ENCODE measurements around the gene CNTN4.
"Not testable (repeated sequence)": the region's sequence is repeated elsewhere in the genome, so short reads cannot be mapped to it uniquely, and the experiment has no call there.

The CNTN4 gene

DNA sequence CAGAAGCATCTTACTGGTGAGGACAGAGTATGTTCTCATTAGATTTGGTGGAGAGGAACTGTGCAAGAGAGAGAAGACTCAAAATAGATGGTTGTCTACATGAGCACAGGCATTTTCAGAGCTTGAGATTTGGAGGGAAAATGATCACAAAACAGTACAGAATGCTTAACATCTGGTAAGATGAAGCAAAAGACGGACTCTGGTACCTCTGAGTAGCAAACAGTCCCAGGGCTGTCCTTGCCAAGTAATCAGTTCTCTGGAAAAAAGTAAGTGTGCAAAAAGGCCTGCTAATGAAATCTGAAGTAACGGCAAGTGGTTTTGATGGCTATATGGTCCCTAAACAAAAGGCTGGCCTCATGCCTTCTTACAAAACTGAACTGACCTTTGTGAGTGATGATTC, 414.2 kb downstream of the CNTN4 start:
- H3K4me1 ChIP-seq (ENCODE audit: insufficient read depth, low read length) = peaks cover 12% of the 10 kb centered on the region; the same call in 1 of the 2 replicates
- H3K9ac ChIP-seq (ENCODE audit: low read depth, low read length) = no peak overlapping the region
- no peaks in the 10 kb centered on the region for H3K36me3 ChIP-seq (ENCODE audit: insufficient read depth, low read length)
- no peaks in the 10 kb centered on the region for H3K9me3 ChIP-seq (ENCODE audit: control insufficient read depth, insufficient read depth, low read length)

DNA sequence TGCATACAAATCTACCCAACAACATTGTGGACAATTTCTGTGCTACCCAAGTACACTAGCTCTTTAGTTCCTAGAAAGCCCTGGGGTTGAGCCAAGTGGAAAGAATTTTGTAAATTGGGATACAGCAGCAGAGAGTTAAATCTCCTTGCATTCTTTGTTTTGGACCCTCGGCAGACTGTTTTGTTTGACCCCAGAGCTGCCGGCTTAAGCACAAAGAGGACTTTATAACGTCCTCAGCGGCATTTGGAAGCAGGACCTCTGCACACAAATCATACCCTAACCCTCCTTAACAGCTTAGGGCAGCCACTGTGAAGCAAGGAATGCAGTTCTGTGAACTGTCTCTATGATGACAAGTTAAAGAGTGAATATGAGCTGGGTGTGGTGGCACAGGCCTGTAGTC, 415.3 kb downstream of the CNTN4 start:
- H3K9ac ChIP-seq (ENCODE audit: low read depth, low read length) = no peak overlapping the region
- no peaks in the 10 kb centered on the region for H3K36me3 ChIP-seq (ENCODE audit: insufficient read depth, low read length)
- peaks cover 12% of the 10 kb centered on the region; the same call in 1 of the 2 replicates for H3K4me1 ChIP-seq (ENCODE audit: insufficient read depth, low read length)

DNA sequence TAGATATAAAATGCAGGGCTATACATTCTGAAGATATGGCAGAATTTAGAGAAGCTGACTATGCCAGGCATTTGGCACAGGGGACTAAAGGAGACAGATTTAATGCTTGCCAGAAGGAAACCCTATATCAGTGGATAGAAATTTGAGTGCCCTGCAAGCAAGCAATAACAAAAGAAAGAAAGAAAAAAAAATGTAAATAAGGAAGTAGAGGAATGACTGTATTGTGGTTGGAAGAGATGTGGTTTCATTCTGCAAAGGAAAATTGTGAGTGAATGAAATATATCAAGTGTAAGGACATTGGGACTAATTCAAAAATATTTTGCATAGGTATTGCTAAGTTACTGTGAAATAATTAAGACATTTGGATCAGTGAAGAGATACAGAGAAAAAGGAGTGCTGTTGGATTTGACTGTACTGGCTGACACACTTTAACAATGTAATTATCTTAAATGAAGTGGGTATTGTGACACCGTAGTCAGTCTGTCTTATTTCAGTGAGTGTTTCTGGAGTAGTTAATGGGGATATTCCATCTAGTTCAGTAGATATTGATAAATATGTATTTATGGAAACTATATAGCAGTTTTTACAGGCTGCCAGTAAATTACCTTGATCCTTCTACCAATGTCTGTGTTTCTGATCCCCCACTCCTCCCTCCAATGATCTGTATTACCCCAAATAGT, 418.2 kb downstream of the CNTN4 start:
- no peaks in the 10 kb centered on the region for H3K36me3 ChIP-seq (ENCODE audit: insufficient read depth, low read length)
- H3K4me1 ChIP-seq (ENCODE audit: insufficient read depth, low read length) = no peaks in the 10 kb centered on the region
- H3K9ac ChIP-seq (ENCODE audit: low read depth, low read length) = no peak overlapping the region
- no peaks in the 10 kb centered on the region for H3K9me3 ChIP-seq (ENCODE audit: control insufficient read depth, insufficient read depth, low read length)

More for the DNA sequence above, 415.3 kb downstream of the CNTN4 start:
- H3K9me3 ChIP-seq (ENCODE audit: control insufficient read depth, insufficient read depth, low read length) = no peaks in the 10 kb centered on the region

- Histone ChIP-seq H3K9ac (ENCODE audit: low read depth, low read length) (no peak overlapping the region), H3K4me1 (ENCODE audit: insufficient read depth, low read length) (no peaks in the 10 kb centered on the region), H3K9me3 (ENCODE audit: control insufficient read depth, insufficient read depth, low read length) (no peaks in the 10 kb centered on the region), H3K36me3 (ENCODE audit: insufficient read depth, low read length) (no peaks in the 10 kb centered on the region)
Measured at GRCh38 chr3:2517500-2518172, 419.0 kb downstream of the CNTN4 start.

DNA sequence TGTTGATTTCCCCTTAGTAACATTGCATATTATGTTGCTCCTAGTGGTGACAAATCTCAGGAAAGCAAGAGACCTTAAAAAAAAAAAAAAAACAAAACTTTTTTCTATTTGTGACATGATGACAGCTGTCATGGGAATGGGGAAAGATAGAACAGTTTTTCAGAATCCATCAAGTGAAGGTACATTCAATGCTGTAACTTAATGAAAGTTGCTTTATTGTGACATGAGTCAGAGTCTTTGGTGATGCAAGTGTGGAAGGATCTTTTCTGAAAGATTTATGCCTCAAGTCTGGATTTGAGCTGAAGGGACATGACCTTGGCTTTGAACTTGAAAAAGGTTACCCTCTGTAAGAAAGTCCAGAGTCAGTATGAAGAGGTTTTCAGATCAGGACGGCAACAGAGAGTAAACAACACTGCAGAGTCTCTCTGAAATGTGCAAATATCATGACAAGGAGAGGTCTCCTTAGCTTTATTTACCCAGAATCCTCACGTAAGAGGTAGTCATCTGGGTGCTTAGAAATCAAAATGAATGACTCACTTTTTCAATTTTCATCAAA, 424.7 kb downstream of the CNTN4 start:
- no peaks in the 10 kb centered on the region for H3K9me3 ChIP-seq (ENCODE audit: control insufficient read depth, insufficient read depth, low read length)
- H3K4me1 ChIP-seq (ENCODE audit: insufficient read depth, low read length) = no peaks in the 10 kb centered on the region
- no peaks in the 10 kb centered on the region for H3K36me3 ChIP-seq (ENCODE audit: insufficient read depth, low read length)
- H3K9ac ChIP-seq (ENCODE audit: low read depth, low read length) = no peak overlapping the region

DNA sequence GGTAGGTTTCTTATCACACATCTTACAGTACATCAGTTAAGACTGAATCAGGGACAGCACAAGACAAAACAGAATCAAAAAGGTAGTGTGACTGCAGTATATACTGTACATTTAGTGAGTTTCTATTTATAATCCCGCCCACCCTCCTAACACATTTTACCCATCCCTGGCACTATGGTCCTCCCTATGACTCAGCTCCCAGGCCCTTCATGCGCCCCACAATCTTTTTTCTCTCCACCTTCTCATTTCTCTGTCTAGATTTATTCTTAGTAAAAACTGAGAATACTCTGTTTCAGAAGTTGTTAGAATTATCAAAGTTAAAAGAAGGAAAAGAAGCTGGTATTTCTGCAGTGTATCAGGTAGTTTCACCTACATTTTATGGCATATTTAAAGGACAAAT, 427.3 kb downstream of the CNTN4 start:
- no peak overlapping the region for H3K9ac ChIP-seq (ENCODE audit: low read depth, low read length)
- no peaks in the 10 kb centered on the region for H3K4me1 ChIP-seq (ENCODE audit: insufficient read depth, low read length)
- H3K9me3 ChIP-seq (ENCODE audit: control insufficient read depth, insufficient read depth, low read length) = no peaks in the 10 kb centered on the region
- no peaks in the 10 kb centered on the region for H3K36me3 ChIP-seq (ENCODE audit: insufficient read depth, low read length)

- H3K9me3 ChIP-seq (ENCODE audit: control insufficient read depth, insufficient read depth, low read length) = no peaks in the 10 kb centered on the region
- no peaks in the 10 kb centered on the region for H3K36me3 ChIP-seq (ENCODE audit: insufficient read depth, low read length)
- H3K4me1 ChIP-seq (ENCODE audit: insufficient read depth, low read length) = no peaks in the 10 kb centered on the region
- no peak overlapping the region for H3K9ac ChIP-seq (ENCODE audit: low read depth, low read length)
Measured at GRCh38 chr3:2526926-2527325, 428.3 kb downstream of the CNTN4 start.

DNA sequence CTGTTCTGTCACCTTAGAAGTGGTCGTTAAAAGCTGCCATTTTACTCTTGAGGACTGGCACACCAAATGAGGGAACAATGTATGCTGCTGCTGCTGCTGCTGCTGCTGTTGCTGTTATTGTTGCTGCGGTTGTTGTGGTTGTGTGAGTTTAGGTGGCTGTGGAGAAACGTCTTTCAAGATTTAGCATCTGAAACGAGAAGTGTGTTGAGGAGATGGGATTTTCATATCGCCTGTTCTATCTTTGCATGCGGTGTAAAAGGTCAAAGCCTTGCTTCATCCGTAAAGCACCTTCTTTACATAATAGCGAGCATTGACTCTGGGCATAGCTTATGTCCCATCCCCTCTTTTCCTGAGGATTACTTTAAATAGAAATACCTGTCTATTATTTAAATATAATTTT, 428.7 kb downstream of the CNTN4 start:
- not testable (repeated sequence) for H3K9me3 ChIP-seq (ENCODE audit: control insufficient read depth, insufficient read depth, low read length); H3K36me3 ChIP-seq (ENCODE audit: insufficient read depth, low read length); H3K4me1 ChIP-seq (ENCODE audit: insufficient read depth, low read length); H3K9ac ChIP-seq (ENCODE audit: low read depth, low read length)

DNA sequence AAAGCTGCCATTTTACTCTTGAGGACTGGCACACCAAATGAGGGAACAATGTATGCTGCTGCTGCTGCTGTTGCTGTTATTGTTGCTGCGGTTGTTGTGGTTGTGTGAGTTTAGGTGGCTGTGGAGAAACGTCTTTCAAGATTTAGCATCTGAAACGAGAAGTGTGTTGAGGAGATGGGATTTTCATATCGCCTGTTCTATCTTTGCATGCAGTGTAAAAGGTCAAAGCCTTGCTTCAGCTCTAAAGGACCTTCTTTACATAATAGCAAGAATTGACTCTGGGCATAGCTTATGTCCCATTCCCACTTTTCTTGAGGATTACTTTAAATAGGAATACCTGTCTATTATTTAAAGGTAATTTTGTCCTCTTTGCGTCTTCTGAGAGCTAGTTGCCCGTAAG, 436.1 kb downstream of the CNTN4 start:
- not testable (repeated sequence) for H3K4me1 ChIP-seq (ENCODE audit: insufficient read depth, low read length); H3K9me3 ChIP-seq (ENCODE audit: control insufficient read depth, insufficient read depth, low read length); H3K36me3 ChIP-seq (ENCODE audit: insufficient read depth, low read length); H3K9ac ChIP-seq (ENCODE audit: low read depth, low read length)

DNA sequence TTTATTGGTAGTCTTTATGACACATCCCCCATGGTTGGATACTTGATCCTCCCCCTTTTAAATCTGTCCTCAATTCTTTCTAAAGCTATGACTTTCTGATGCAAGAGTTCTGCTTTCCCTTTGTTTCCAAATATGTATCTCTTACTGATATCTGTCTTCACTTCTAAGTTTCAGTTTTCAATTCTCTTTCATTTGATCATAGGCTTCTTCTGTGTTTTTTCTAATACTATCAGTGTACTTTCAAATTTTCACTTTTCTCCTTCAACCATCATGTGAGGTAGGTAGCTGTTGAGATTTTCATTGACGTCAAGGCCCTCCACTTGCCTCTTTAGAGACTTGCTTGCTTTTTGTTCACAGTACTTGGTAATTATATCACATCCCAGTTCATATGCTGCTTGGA, 436.5 kb downstream of the CNTN4 start:
- Histone ChIP-seq H3K9me3 (ENCODE audit: control insufficient read depth, insufficient read depth, low read length) (no peaks in the 10 kb centered on the region), H3K36me3 (ENCODE audit: insufficient read depth, low read length) (no peaks in the 10 kb centered on the region), H3K9ac (ENCODE audit: low read depth, low read length) (no peak overlapping the region), H3K4me1 (ENCODE audit: insufficient read depth, low read length) (no peaks in the 10 kb centered on the region)

DNA sequence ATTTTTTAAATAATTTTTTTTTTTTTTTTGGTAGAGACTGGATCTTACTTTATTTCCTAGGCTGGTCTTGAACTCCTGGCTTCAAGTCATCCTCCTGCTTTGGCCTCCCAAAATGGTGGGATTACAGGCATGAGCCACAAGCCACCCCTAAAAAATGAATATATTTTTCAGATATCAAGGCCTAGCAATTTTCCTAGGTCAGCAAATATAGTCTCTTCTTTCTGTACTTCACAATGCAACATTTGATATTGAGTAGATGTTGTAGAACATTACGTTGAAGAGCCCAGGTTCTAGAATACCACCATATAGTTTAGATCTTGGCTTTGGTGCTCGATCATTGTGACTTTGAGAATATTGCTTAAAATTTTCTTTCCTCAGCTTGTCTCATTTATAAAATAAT, 437.9 kb downstream of the CNTN4 start:
- no peaks in the 10 kb centered on the region for H3K9me3 ChIP-seq (ENCODE audit: control insufficient read depth, insufficient read depth, low read length)
- H3K9ac ChIP-seq (ENCODE audit: low read depth, low read length) = no peak overlapping the region
- H3K36me3 ChIP-seq (ENCODE audit: insufficient read depth, low read length) = no peaks in the 10 kb centered on the region
- no peaks in the 10 kb centered on the region for H3K4me1 ChIP-seq (ENCODE audit: insufficient read depth, low read length)

- no peak overlapping the region for H3K9ac ChIP-seq (ENCODE audit: low read depth, low read length)
- no peaks in the 10 kb centered on the region for H3K36me3 ChIP-seq (ENCODE audit: insufficient read depth, low read length)
- H3K9me3 ChIP-seq (ENCODE audit: control insufficient read depth, insufficient read depth, low read length) = no peaks in the 10 kb centered on the region
- H3K4me1 ChIP-seq (ENCODE audit: insufficient read depth, low read length) = no peaks in the 10 kb centered on the region
Measured at GRCh38 chr3:2540115-2540514, 441.4 kb downstream of the CNTN4 start.

DNA sequence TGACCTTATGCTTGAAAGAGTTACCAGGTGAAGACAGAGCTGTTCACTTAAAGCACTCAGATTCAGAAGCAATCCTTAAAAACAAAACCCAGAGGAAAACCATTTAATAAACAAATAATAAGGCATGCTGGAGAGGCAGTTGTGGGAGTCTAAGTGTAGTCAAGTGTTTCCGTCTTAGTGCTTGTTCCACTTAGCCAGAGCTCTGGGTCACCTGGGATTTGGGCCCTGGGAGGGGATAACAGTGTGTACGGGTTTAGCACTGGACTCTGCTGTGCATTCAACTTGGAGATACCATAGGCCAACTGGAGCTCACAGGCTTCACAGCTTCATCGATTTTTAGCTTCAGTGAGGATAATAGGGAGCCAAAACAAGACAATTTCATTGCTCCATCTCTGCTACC, 444.6 kb downstream of the CNTN4 start:
- Histone ChIP-seq H3K36me3 (ENCODE audit: insufficient read depth, low read length) (no peaks in the 10 kb centered on the region), H3K9ac (ENCODE audit: low read depth, low read length) (no peak overlapping the region), H3K9me3 (ENCODE audit: control insufficient read depth, insufficient read depth, low read length) (no peaks in the 10 kb centered on the region), H3K4me1 (ENCODE audit: insufficient read depth, low read length) (no peaks in the 10 kb centered on the region)

DNA sequence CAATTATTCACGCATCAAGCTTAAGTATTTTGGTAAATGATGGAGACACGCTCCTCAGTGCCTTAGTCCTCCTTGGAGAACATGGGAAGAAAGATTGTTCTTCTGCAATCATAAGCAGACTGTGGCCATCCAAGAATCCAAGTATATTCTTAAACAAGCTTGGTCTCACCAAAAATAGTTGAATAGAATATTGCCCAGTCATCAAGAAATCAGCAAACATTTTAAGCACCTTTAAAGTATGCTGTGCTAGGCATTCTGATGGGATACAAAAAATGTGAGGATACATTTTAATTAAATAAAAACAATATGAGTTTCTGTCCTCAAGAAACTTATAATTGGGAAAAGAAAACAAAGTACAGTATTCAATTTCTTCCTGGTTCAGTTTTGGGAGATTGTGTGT, 445.5 kb downstream of the CNTN4 start:
- Histone ChIP-seq H3K9ac (ENCODE audit: low read depth, low read length) (no peak overlapping the region), H3K4me1 (ENCODE audit: insufficient read depth, low read length) (no peaks in the 10 kb centered on the region), H3K36me3 (ENCODE audit: insufficient read depth, low read length) (no peaks in the 10 kb centered on the region), H3K9me3 (ENCODE audit: control insufficient read depth, insufficient read depth, low read length) (no peaks in the 10 kb centered on the region)

- H3K4me1 ChIP-seq (ENCODE audit: insufficient read depth, low read length) = no peaks in the 10 kb centered on the region
- no peaks in the 10 kb centered on the region for H3K36me3 ChIP-seq (ENCODE audit: insufficient read depth, low read length)
- no peaks in the 10 kb centered on the region for H3K9me3 ChIP-seq (ENCODE audit: control insufficient read depth, insufficient read depth, low read length)
- H3K9ac ChIP-seq (ENCODE audit: low read depth, low read length) = no peak overlapping the region
Measured at GRCh38 chr3:2544718-2545117, 446.1 kb downstream of the CNTN4 start.
